Activated T-cell treated with anti-CD3 and anti-CD28 coated beads for 1 hour (primary cell): Measurements from ENCODE around the gene SCGB3A1.

Source experiments
- DNase-seq: peaks from one replicate; pipeline ENCODE4 v3.0.0-alpha.2; 2020; ENCODE audit warnings: low read depth

SCGB3A1 gene

DNA sequence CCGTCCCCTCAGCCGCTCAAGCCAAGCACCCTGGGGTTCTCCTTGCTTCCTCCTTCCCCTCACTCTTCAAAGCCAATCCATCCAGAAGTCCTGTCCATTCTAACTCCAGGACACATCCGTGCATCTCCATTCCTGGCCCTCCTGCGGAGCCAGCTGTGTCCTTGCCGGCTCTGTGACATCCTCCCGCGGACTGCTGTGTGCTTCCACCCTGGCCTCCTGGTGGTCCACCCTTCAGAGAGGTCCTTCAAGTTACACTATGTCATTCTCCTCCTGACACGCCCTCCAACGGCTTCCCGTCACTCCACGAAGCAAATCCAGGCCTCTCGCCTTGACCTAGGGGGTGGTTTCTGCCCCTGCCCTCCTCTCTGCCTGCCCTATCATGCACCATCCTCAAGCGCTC is 13.0 kb upstream of the SCGB3A1 start:
- DNase-seq, result no peak

GRCh38 chr5:180603076-180603594 is 11.8 kb upstream of the SCGB3A1 start:
- no peak for DNase-seq

- DNase-seq, result no peak
These were observed 11.3 kb upstream of the SCGB3A1 start for GRCh38 chr5:180602481-180603075.

- DNase-seq, result no peak
These were observed 10.5 kb upstream of the SCGB3A1 start for GRCh38 chr5:180601591-180602480.

GRCh38 chr5:180600554-180601041 is 9.3 kb upstream of the SCGB3A1 start:
- no peak for DNase-seq

- DNase-seq, result no peak
These were observed 8.8 kb upstream of the SCGB3A1 start for GRCh38 chr5:180599981-180600553.

DNA sequence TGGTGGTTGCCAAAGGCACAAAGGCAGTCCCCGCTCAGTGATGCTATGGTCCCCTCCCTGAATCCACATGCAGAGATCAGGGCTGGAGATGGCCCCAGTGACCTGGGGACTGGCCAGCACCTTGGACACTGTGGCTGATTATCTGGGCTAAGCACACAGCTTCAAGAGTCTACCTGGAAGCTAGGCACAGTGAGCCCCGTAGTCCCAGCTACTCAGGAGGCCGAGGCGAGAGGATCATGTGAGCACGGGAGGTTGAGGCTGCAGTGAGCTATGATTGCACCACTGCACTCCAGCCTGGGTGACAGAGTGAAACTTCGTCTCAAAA is 8.3 kb upstream of the SCGB3A1 start:
- DNase-seq, result no peak

- DNase-seq, result no peak
These were observed 7.7 kb upstream of the SCGB3A1 start for GRCh38 chr5:180598797-180599589.

- no peak for DNase-seq
These were observed 7.0 kb upstream of the SCGB3A1 start for GRCh38 chr5:180598316-180598701.

- no peak for DNase-seq
These were observed 5.5 kb upstream of the SCGB3A1 start for GRCh38 chr5:180596668-180597231.

DNA sequence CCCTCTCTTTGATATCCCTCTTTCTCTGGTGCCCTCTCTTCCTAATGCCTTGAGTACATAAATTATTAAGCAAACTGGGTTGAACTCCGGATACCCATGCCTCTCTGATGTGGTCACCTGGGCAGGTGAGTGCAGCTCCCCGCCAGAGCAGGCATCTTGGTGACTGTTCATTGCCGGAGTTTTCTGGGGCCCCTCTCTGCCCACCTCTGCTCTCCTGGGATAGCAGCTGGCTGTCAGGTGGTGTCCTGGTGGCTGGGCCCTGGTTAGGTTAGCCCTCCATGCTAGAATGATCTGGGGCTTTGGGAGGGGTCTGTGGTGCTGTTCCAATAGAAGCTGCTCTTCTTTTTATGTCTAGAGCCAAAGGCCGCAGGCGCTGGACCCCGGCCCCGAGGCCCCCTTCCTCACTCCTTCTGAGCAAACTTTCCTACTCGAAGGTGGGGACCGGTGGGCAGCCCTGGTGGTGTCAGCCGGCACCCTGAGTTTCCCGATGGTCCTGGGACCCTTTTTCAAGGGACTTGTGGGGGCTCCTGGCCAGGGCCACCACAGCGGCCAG is 4.9 kb upstream of the SCGB3A1 start:
- DNase-seq, result no peak

- no peak for DNase-seq
These were observed 4.2 kb upstream of the SCGB3A1 start for GRCh38 chr5:180595381-180596114.

- DNase-seq, result no peak
These were observed 3.7 kb upstream of the SCGB3A1 start for GRCh38 chr5:180595046-180595379.

GRCh38 chr5:180594311-180595045 is 3.2 kb upstream of the SCGB3A1 start:
- no peak for DNase-seq

GRCh38 chr5:180593446-180594206 is 2.3 kb upstream of the SCGB3A1 start:
- no peak for DNase-seq

GRCh38 chr5:180592176-180592575 is 877 bp upstream of the SCGB3A1 start:
- DNase-seq, result no peak

- no peak for DNase-seq
These were observed 572 bp downstream of the SCGB3A1 start for GRCh38 chr5:180590543-180591310.

- no peak for DNase-seq
These were observed 1.3 kb downstream of the SCGB3A1 start for GRCh38 chr5:180589771-180590542.
